HG03520 (cell line): ENCODE results near the gene ADAT3.

Experiments
- ATAC-seq: cut with Tn5 transposase; IDR thresholded peaks from one replicate; pipeline ENCODE4 v1.9.1; 2021; ENCODE audit warnings: mild to moderate bottlenecking, moderate library complexity; ENCODE audit not compliant: unreplicated experiment

ADAT3 gene

GRCh38 chr19:1955171-1956121 lies 50.2 kb downstream of the ADAT3 start:
- ATAC-seq: no peak

GRCh38 chr19:1956122-1956494 lies 50.9 kb downstream of the ADAT3 start:
- ATAC-seq: no peak

- ATAC-seq: no peak
These were observed 51.8 kb downstream of the ADAT3 start for GRCh38 chr19:1956868-1957492.

GRCh38 chr19:1957562-1958248 lies 52.5 kb downstream of the ADAT3 start:
- ATAC-seq: no peak

GRCh38 chr19:1959928-1960589 lies 54.9 kb downstream of the ADAT3 start:
- ATAC-seq: no peak

- no peak for ATAC-seq
These were observed 56.0 kb downstream of the ADAT3 start for GRCh38 chr19:1961000-1961883.

- no peak for ATAC-seq
These were observed 57.5 kb downstream of the ADAT3 start for GRCh38 chr19:1962674-1963073.
